Fibroblast of lung (primary cell): ENCODE data around the gene FAM241B.

Source experiments
- EZH2 ChIP-seq: IDR thresholded peaks from 2 replicates; pipeline ENCODE4 v1.5.1; 2012; ENCODE audit warnings: low read length, control low read depth, mild to moderate bottlenecking; ENCODE audit errors: missing control alignments
- TF ChIP-seq, protein P1 (sequence below), 2 donors: IDR thresholded peaks in 1 of 2; conservative IDR thresholded peaks in 1 of 2; 1 replicate in 1 of 2; 2 replicates in 1 of 2; pipeline ENCODE4 v1.5.1; 2011 to 2012; ENCODE audit warnings: low read length in 2 of 2, control low read depth in 1 of 2, inconsistent platforms in 1 of 2, low read depth in 1 of 2, mild to moderate bottlenecking in 1 of 2

- TF ChIP-seq, protein P1, sequence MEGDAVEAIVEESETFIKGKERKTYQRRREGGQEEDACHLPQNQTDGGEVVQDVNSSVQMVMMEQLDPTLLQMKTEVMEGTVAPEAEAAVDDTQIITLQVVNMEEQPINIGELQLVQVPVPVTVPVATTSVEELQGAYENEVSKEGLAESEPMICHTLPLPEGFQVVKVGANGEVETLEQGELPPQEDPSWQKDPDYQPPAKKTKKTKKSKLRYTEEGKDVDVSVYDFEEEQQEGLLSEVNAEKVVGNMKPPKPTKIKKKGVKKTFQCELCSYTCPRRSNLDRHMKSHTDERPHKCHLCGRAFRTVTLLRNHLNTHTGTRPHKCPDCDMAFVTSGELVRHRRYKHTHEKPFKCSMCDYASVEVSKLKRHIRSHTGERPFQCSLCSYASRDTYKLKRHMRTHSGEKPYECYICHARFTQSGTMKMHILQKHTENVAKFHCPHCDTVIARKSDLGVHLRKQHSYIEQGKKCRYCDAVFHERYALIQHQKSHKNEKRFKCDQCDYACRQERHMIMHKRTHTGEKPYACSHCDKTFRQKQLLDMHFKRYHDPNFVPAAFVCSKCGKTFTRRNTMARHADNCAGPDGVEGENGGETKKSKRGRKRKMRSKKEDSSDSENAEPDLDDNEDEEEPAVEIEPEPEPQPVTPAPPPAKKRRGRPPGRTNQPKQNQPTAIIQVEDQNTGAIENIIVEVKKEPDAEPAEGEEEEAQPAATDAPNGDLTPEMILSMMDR (conservative IDR thresholded peaks at IDR 0.05 in 1 of 2, IDR thresholded peaks at IDR 0.05 in 1 of 2; ENCODE audit: low read depth in 1 of 2, low read length in 2 of 2) = no peak
- TF ChIP-seq EZH2 = no peak
Observed at GRCh38 chr10:69650589-69651261, 20.7 kb downstream of the FAM241B start.
